Measurements from ENCODE around the gene ABAT. TPM values are rescaled to one million over a fixed set of nuclear protein-coding genes. Genes with fewer than 3 reads are reported as not detected.

ABAT gene
- total RNA-seq, 1 donor from 2014 or later: 14.5 TPM

- Histone ChIP-seq H3K4me1 (no peaks in the 10 kb centered on the region), H3K27ac (replicated peaks) (no peak overlapping the region), H3K36me3 (no peaks in the 10 kb centered on the region), H3K27me3 (ENCODE audit: low read depth) (no peaks in the 10 kb centered on the region), H3K4me3 (no peak overlapping the region), H3K9me3 (replicated peaks) (no peaks in the 10 kb centered on the region)
- no peak for TF ChIP-seq CTCF (IDR thresholded peaks at IDR 0.05; ENCODE audit: borderline replicate concordance)
- intact Hi-C loops (cut with micrococcal nuclease): no loop called here
- no peak for DNase-seq
Measured at GRCh38 chr16:8733849-8734540, 59.6 kb downstream of the ABAT start.

- no peak for TF ChIP-seq CTCF (IDR thresholded peaks at IDR 0.05; ENCODE audit: borderline replicate concordance)
- DNase-seq: no peak
- Histone ChIP-seq H3K27ac (replicated peaks) (no peak overlapping the region), H3K4me3 (no peak overlapping the region), H3K36me3 (no peaks in the 10 kb centered on the region), H3K9me3 (replicated peaks) (no peaks in the 10 kb centered on the region), H3K4me1 (peaks cover 7% of the 10 kb centered on the region), H3K27me3 (ENCODE audit: low read depth) (no peaks in the 10 kb centered on the region)
- intact Hi-C loops (cut with micrococcal nuclease): no loop called here
Measured at GRCh38 chr16:8735574-8735973, 61.2 kb downstream of the ABAT start.

GRCh38 chr16:8736123-8736668, 61.8 kb downstream of the ABAT start:
- H3K9me3 ChIP-seq (replicated peaks): no peaks in the 10 kb centered on the region
- intact Hi-C loops (cut with micrococcal nuclease): no loop called here
- H3K27me3 ChIP-seq (ENCODE audit: low read depth): no peaks in the 10 kb centered on the region
- TF ChIP-seq CTCF (IDR thresholded peaks at IDR 0.05; ENCODE audit: borderline replicate concordance): no peak
- no peak overlapping the region for H3K27ac ChIP-seq (replicated peaks)
- no peak overlapping the region for H3K4me3 ChIP-seq
- H3K4me1 ChIP-seq: peaks cover 13% of the 10 kb centered on the region
- no peaks in the 10 kb centered on the region for H3K36me3 ChIP-seq
- DNase-seq: no peak

- Histone ChIP-seq H3K4me3 (no peak overlapping the region), H3K27ac (replicated peaks) (no peak overlapping the region), H3K4me1 (peaks cover 25% of the 10 kb centered on the region), H3K36me3 (no peaks in the 10 kb centered on the region), H3K9me3 (replicated peaks) (peaks cover 6% of the 10 kb centered on the region), H3K27me3 (ENCODE audit: low read depth) (no peaks in the 10 kb centered on the region)
- no peak for DNase-seq
- intact Hi-C loops (cut with micrococcal nuclease): no loop called here
- TF ChIP-seq CTCF (IDR thresholded peaks at IDR 0.05; ENCODE audit: borderline replicate concordance): no peak
Measured at GRCh38 chr16:8739151-8739550, 64.7 kb downstream of the ABAT start.

- no peaks in the 10 kb centered on the region for H3K27me3 ChIP-seq (ENCODE audit: low read depth)
- peaks cover 6% of the 10 kb centered on the region for H3K9me3 ChIP-seq (replicated peaks)
- DNase-seq: no peak
- TF ChIP-seq CTCF (IDR thresholded peaks at IDR 0.05; ENCODE audit: borderline replicate concordance): no peak
- peak overlapping the region; percentile 74 for H3K27ac ChIP-seq (replicated peaks)
- H3K36me3 ChIP-seq: no peaks in the 10 kb centered on the region
- intact Hi-C loops (cut with micrococcal nuclease): no loop called here
- no peak overlapping the region for H3K4me3 ChIP-seq
- H3K4me1 ChIP-seq: peaks cover 25% of the 10 kb centered on the region
Measured at GRCh38 chr16:8739989-8740704, 65.7 kb downstream of the ABAT start.
